Pancreas (tissue), 10 donors: Measurements from ENCODE around the gene UGT2A2. TPM values are rescaled to one million over a fixed set of nuclear protein-coding genes. Genes with fewer than 3 reads are reported as not detected.

ENCODE experiments used
- ATAC-seq, 4 donors: fragments of 200-7000 bp; cut with Tn5 transposase; one replicate each; pipeline versions ENCODE4 v1.8.0 to v1.9.1; 2020; ENCODE audit warnings: mild to moderate bottlenecking in 4 of 4, moderate library complexity in 4 of 4
- DNase-seq, 6 donors: peaks; one replicate each; pipeline ENCODE4 v3.0.0-alpha.2; 2020
- FAIRE-seq: peaks from 2 replicates; lab custom pipeline; 2012; peaks lifted over from hg19 to GRCh38; lab: Jason Lieb, UNC
- H3K27ac ChIP-seq, 4 donors: fragments of 200-600 bp; sonication (generic); 1 replicate in 3 of 4; 2 replicates in 1 of 4; pipeline versions ENCODE4 v1.5.0 to v1.8.0; 2020
- H3K27me3 ChIP-seq, 4 donors: fragments of 200-600 bp; one replicate each; pipeline ENCODE4 v1.8.0; 2021
- H3K36me3 ChIP-seq, 3 donors: fragments of 200-600 bp; sonication (generic) in 1 of 3; one replicate each; pipeline versions ENCODE4 v1.5.0 to v1.8.0; 2020 to 2021
- H3K4me1 ChIP-seq, 3 donors: fragments of 200-600 bp; one replicate each; pipeline ENCODE4 v1.8.0; 2021
- H3K4me3 ChIP-seq, 4 donors: fragments of 200-600 bp; sonication (generic) in 2 of 4; one replicate each; pipeline versions ENCODE4 v1.5.0 to v1.8.0; 2020 to 2021
- H3K9me3 ChIP-seq, 4 donors: fragments of 200-600 bp; one replicate each; pipeline ENCODE4 v1.8.0; 2021
- CTCF ChIP-seq, 4 donors: fragments of 200-600 bp; sonication (generic) in 3 of 4; IDR thresholded peaks; one replicate each; pipeline versions ENCODE4 v1.5.0 to v1.8.0; 2021; ENCODE audit warnings: antibody characterized with exemption in 4 of 4
- WGBS, 2 donors: extraction: QIAGEN DNeasy Blood & Tissue Kit; methylation state at CpG; one replicate each; pipeline ENCODE4 v1.1.7; 2013; 5-methylcytosine and 5-hydroxymethylcytosine counted together
- intact Hi-C, 3 donors: fragments of 100-400 bp; cut with DNase I; formaldehyde crosslinking; loops; one replicate each; pipeline versions ENCODE4 v1.11.1 to v1.14.2; 2022
- polyA plus RNA-seq, 2 donors: library from polyadenylated mRNA; stranded (reverse); fragments of 200-250 nt; gene quantifications; one replicate each; pipeline ENCODE4 v1.2.3, GENCODE V29; 2013
- total RNA-seq, 6 donors: library from RNA; stranded (reverse); fragmentation: NEBNext Ultra II Directional in 4 of 6; extraction: Animal tissue kit (Norgen Biotek cat#: 25700) in 4 of 6; gene quantifications; one replicate each; pipeline versions ENCODE4 v1.2.1 to v1.2.4, GENCODE V29; 2021 to 2023
- donor health status: healthy with polysubstance abuse.
- donor health status: DM: no; HTN: no; CAD: no; lungs with moderate emphysema.
- donor health status: DM: no; HTN: no; CAD: no.
- donor health status: control.
- donor health status: control.
- donor health status: Bipolar disorder and iron deficiency.
- donor health status: DM: yes; HTN: yes; CAD: no.
- donor health status: DM: no; HTN: no; CAD: no.
- donor health status: DM: no; HTN: no; CAD: no.
- donor health status: DM: yes; HTN: yes; CAD: no.

Gene UGT2A2
- total and polyA plus RNA-seq, 8 donors: not detected

DNA sequence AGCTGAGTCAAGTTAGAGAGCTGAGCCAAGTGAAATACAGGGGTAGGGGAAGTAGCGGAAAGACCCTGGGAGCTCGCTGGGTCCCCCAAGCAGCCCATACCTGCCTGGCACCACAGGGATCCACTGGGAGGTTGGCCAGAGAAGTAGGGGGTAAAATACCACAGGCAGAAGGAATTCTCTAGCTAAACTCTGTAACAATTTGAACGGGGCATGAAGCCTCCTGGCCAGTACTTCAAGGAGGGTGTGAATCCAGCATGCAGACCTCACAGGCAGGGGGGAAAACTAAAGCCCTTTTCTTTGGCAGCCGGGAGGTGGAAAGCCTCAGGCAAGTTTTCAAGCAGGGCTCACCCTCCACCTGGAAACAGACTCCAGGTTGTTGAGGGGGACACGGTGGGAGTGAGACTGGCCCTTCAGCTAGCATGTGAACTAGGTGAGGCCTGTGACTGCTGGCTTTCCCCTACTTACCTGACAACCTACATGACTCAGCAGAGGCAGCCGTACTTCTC, 17.3 kb upstream of the UGT2A2 start:
- DNase-seq (no peak), ATAC-seq (no peak), FAIRE-seq (no peak)
- 71% methylated on average over 6 of the region's 6 CpGs for WGBS, 2 donors
- Histone ChIP-seq H3K9me3 (no peaks in the 10 kb centered on the region), H3K27ac (no peak overlapping the region), H3K4me1 (no peaks in the 10 kb centered on the region), H3K4me3 (no peak overlapping the region), H3K36me3 (no peaks in the 10 kb centered on the region), H3K27me3 (no peaks in the 10 kb centered on the region)
- intact Hi-C loops: no loop called here
- TF ChIP-seq CTCF (IDR thresholded peaks at IDR 0.05): no peak

DNA sequence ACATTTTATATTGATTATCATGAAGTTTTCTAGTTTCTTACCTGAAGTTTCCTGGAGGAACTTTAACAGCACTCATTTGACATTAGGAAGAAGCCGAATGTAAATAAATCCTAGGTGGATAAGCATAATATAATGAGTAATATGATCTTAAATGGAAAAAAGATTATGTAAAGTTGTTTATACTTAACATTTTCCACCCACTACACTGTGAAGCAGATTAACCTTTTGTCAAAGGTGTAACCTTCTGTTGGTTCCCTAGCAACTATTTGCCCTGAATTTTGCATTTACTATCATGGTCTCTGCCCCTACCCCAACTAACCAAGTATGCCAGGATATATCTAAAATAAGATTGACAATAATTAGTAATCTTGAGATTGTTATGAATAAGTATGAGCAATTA, 13.7 kb upstream of the UGT2A2 start, which contains the start of gene UGT2A1:
UGT2A1 (minus strand) TSS at position 101 of the 400 bp plus-strand sequence. CDS start 5,603 bp downstream, outside the sequence.
- Histone ChIP-seq H3K9me3 (no peaks in the 10 kb centered on the region), H3K36me3 (no peaks in the 10 kb centered on the region), H3K4me1 (no peaks in the 10 kb centered on the region), H3K27ac (no peak within 1 kb of the TSS), H3K4me3 (no peak within 1 kb of the TSS), H3K27me3 (no peaks in the 10 kb centered on the region)
- WGBS, 2 donors: 65 to 81% methylated on average over 1 of the region's 1 CpG
- FAIRE-seq (no peak), ATAC-seq (no peak), DNase-seq (no peak)
- intact Hi-C loops: no loop called here
- TF ChIP-seq CTCF (IDR thresholded peaks at IDR 0.05): no peak

DNA sequence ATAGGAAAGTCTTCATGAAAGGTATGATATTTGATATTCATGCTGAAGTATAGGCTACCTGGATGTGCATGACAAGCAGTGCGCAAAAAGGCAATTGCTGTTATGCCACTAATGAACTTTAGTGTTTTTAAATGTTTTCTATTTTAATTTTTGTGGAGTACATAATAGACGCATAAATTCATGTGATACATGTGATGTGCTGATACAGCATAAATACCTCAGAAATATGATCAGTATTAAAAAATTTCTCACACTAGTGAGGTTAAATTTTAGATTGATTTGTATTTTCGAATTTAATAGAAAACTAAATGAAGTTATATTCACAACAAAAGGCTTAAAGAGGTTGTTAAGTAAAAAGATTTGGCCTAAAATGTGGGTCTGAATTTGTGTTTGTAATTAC, 11.4 kb upstream of the UGT2A2 start:
- Histone ChIP-seq H3K4me3 (no peak overlapping the region), H3K9me3 (no peaks in the 10 kb centered on the region), H3K27me3 (no peaks in the 10 kb centered on the region), H3K4me1 (no peaks in the 10 kb centered on the region), H3K27ac (no peak overlapping the region), H3K36me3 (no peaks in the 10 kb centered on the region)
- WGBS, 2 donors: 39 to 65% methylated on average over 3 of the region's 3 CpGs
- intact Hi-C loops: no loop called here
- no peak for TF ChIP-seq CTCF (IDR thresholded peaks at IDR 0.05)
- no peak for FAIRE-seq
- ATAC-seq: no peak
- DNase-seq: no peak

DNA sequence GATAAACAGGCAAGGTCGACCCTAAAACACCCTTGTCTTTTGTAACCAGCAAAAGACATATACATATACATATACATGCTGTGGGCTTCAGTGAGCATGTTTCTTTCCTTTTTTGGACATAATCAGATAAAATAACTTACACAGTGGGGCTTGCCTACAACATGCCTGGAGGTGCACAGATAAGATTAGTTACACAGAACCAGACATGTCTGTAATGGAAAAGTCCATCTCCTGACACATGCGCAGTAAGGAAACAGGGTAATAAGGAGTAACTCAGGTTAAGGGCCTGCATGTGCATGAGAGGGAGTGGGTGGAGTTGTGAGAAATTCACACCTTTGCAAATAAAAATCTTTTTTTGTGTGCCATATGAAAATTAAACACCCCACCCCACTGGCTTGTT, 10.2 kb upstream of the UGT2A2 start:
- 49 to 53% methylated on average over 2 of the region's 2 CpGs for WGBS, 2 donors
- no peak for TF ChIP-seq CTCF (IDR thresholded peaks at IDR 0.05)

GRCh38 chr4:69649207-69649606, 9.8 kb upstream of the UGT2A2 start:
- intact Hi-C loops: no loop called here
- no peak for TF ChIP-seq CTCF (IDR thresholded peaks at IDR 0.05)
- no peak for FAIRE-seq

More for the DNA sequence above, 10.2 kb upstream of the UGT2A2 start:
- no peak overlapping the region for H3K4me3 ChIP-seq
- DNase-seq: no peak
- no peak overlapping the region for H3K27ac ChIP-seq
- no peaks in the 10 kb centered on the region for H3K36me3 ChIP-seq
- no peaks in the 10 kb centered on the region for H3K4me1 ChIP-seq
- H3K9me3 ChIP-seq: no peaks in the 10 kb centered on the region
- no peak for FAIRE-seq
- no peak for ATAC-seq
- intact Hi-C loops: no loop called here
- H3K27me3 ChIP-seq: no peaks in the 10 kb centered on the region

More at GRCh38 chr4:69649207-69649606, 9.8 kb upstream of the UGT2A2 start:
- 36 to 39% methylated on average over 1 of the region's 1 CpG for WGBS, 2 donors
- H3K4me3 ChIP-seq: no peak overlapping the region
- H3K27me3 ChIP-seq: no peaks in the 10 kb centered on the region
- no peaks in the 10 kb centered on the region for H3K4me1 ChIP-seq
- H3K9me3 ChIP-seq: no peaks in the 10 kb centered on the region
- H3K27ac ChIP-seq: no peak overlapping the region
- ATAC-seq (no peak), DNase-seq (no peak)
- no peaks in the 10 kb centered on the region for H3K36me3 ChIP-seq
